Measurements from ENCODE around the gene DENND6B. TPM values are rescaled to one million over a fixed set of nuclear protein-coding genes. Genes with fewer than 3 reads are reported as not detected.

The DENND6B gene
- total RNA-seq, 4 donors from 2014 or later = 2.9 to 15.5 (median 8.0) TPM

- intact Hi-C loops (cut with DNase I; ENCODE audit: low total_unique reads) = no loop called here
- peak overlapping the region; percentile 72 to 80 for H3K27ac ChIP-seq
Observed at GRCh38 chr22:50269573-50269969, 57.2 kb downstream of the DENND6B start.

GRCh38 chr22:50268655-50269113 lies 58.1 kb downstream of the DENND6B start:
- intact Hi-C loops (cut with DNase I; ENCODE audit: low total_unique reads) = no loop called here
- peak overlapping the region in 1 of 2 donors; percentile 80 for H3K27ac ChIP-seq
- no peaks in the 10 kb centered on the region for H3K9me3 ChIP-seq
- H3K27me3 ChIP-seq = no peaks in the 10 kb centered on the region
- no peaks in the 10 kb centered on the region for H3K36me3 ChIP-seq
- DNase-seq = peak in 1 of 2 donors; percentile 52
- H3K4me1 ChIP-seq = peaks cover 0 to 32% of the 10 kb centered on the region in 2 donors
- H3K4me3 ChIP-seq = no peak overlapping the region
- TF ChIP-seq POLR2A (IDR thresholded peaks at IDR 0.05) (no peak), CTCF (IDR thresholded peaks at IDR 0.05) (no peak)

More at GRCh38 chr22:50269573-50269969, 57.2 kb downstream of the DENND6B start:
- H3K4me3 ChIP-seq = peak overlapping the region; percentile 45 to 48
- TF ChIP-seq CTCF (IDR thresholded peaks at IDR 0.05) = no peak
- TF ChIP-seq POLR2A (IDR thresholded peaks at IDR 0.05) = no peak
- no peaks in the 10 kb centered on the region for H3K9me3 ChIP-seq
- no peaks in the 10 kb centered on the region for H3K27me3 ChIP-seq
- H3K4me1 ChIP-seq = peaks cover 0 to 32% of the 10 kb centered on the region in 2 donors
- no peaks in the 10 kb centered on the region for H3K36me3 ChIP-seq
- no peak for DNase-seq

GRCh38 chr22:50267591-50268390 lies 59.0 kb downstream of the DENND6B start:
- DNase-seq = peak; percentile 70 to 71
- peaks cover 0 to 32% of the 10 kb centered on the region in 2 donors for H3K4me1 ChIP-seq
- intact Hi-C loops (cut with DNase I; ENCODE audit: low total_unique reads) = no loop called here

GRCh38 chr22:50266994-50267393 lies 59.8 kb downstream of the DENND6B start:
- peaks cover 0 to 35% of the 10 kb centered on the region in 2 donors for H3K4me1 ChIP-seq
- H3K9me3 ChIP-seq = no peaks in the 10 kb centered on the region
- H3K27ac ChIP-seq = no peak overlapping the region
- TF ChIP-seq POLR2A (IDR thresholded peaks at IDR 0.05) (no peak), CTCF (IDR thresholded peaks at IDR 0.05) (no peak)
- DNase-seq = no peak
- no peaks in the 10 kb centered on the region for H3K36me3 ChIP-seq
- no peaks in the 10 kb centered on the region for H3K27me3 ChIP-seq
- intact Hi-C loops (cut with DNase I; ENCODE audit: low total_unique reads) = no loop called here
- no peak overlapping the region for H3K4me3 ChIP-seq

More at GRCh38 chr22:50267591-50268390, 59.0 kb downstream of the DENND6B start:
- H3K9me3 ChIP-seq = no peaks in the 10 kb centered on the region
- H3K27ac ChIP-seq = peak overlapping the region in 1 of 2 donors; percentile 46
- TF ChIP-seq CTCF (IDR thresholded peaks at IDR 0.05) = peak in 2 of 4 experiments; percentile 17 to 35
- TF ChIP-seq POLR2A (IDR thresholded peaks at IDR 0.05) = no peak
- no peaks in the 10 kb centered on the region for H3K36me3 ChIP-seq
- H3K4me3 ChIP-seq = peak overlapping the region in 1 of 2 donors; percentile 1
- no peaks in the 10 kb centered on the region for H3K27me3 ChIP-seq
